ENCODE measurements around the gene TMEM109.

DNA sequence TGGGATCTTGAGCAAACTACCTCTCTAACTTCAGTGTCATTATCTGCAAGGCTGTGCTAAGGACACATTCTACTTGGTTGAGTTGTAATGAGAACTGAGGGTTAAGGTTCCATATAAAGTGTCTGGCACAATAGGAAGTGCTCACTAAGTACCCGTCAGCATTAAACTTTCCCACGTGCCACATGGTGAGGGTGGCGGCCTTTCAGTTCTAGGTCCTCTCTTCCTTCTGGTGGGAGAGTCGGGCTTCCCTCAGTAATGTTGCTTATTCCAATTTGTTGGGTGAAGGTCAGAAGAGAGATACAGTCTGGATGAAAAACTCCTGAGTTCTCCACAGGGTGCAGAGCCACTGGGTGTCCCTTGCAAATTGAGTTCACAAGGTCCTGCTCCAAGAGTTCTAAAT is 52.9 kb downstream of the TMEM109 start:
- TF ChIP-seq EZH2phosphoT487 (IDR thresholded peaks at IDR 0.05; ENCODE audit: borderline replicate concordance, low read length) (no peak), EZH2 (IDR thresholded peaks at IDR 0.05; ENCODE audit: low read length, unreplicated experiment) (no peak)
- TF ChIP-seq, protein P1, sequence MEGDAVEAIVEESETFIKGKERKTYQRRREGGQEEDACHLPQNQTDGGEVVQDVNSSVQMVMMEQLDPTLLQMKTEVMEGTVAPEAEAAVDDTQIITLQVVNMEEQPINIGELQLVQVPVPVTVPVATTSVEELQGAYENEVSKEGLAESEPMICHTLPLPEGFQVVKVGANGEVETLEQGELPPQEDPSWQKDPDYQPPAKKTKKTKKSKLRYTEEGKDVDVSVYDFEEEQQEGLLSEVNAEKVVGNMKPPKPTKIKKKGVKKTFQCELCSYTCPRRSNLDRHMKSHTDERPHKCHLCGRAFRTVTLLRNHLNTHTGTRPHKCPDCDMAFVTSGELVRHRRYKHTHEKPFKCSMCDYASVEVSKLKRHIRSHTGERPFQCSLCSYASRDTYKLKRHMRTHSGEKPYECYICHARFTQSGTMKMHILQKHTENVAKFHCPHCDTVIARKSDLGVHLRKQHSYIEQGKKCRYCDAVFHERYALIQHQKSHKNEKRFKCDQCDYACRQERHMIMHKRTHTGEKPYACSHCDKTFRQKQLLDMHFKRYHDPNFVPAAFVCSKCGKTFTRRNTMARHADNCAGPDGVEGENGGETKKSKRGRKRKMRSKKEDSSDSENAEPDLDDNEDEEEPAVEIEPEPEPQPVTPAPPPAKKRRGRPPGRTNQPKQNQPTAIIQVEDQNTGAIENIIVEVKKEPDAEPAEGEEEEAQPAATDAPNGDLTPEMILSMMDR (conservative IDR thresholded peaks at IDR 0.05; ENCODE audit: low read depth, low read length): no peak
